H1 (cell line): ENCODE data around the gene CLP1.

Source experiments
- ASH2L ChIP-seq: fragments of 200-600, 300-600 bp; sonication (generic); IDR thresholded peaks from one replicate; pipeline ENCODE4 v1.7.1; 2017; ENCODE audit warnings: low read length
- CTCF ChIP-seq, 3 experiments: IDR thresholded peaks; 1 replicate in 2 of 3; 2 replicates in 1 of 3; pipeline versions ENCODE4 v1.5.1 to v1.6.1; 2011; ENCODE audit warnings: low read length in 3 of 3, mild to moderate bottlenecking in 3 of 3, inconsistent platforms in 2 of 3, low read depth in 1 of 3, moderate library complexity in 1 of 3; ENCODE audit not compliant: insufficient read depth in 1 of 3; ENCODE audit errors: control extremely low read depth in 1 of 3
- EP300 ChIP-seq, 2 experiments: IDR thresholded peaks; 1 replicate in 1 of 2; 2 replicates in 1 of 2; pipeline ENCODE4 v1.6.1; 2011 to 2012; ENCODE audit warnings: low read depth in 2 of 2, low read length in 2 of 2, mild to moderate bottlenecking in 2 of 2, borderline replicate concordance in 1 of 2, inconsistent platforms in 1 of 2, moderate library complexity in 1 of 2
- EZH2 ChIP-seq: fragments of 200-600 bp; sonication (generic); IDR thresholded peaks from 2 replicates; pipeline ENCODE4 v1.7.1; 2012; ENCODE audit warnings: low read depth, mild to moderate bottlenecking, moderate library complexity, low read length, inconsistent platforms; ENCODE audit not compliant: severe bottlenecking
- MAX ChIP-seq: IDR thresholded peaks from 2 replicates; pipeline ENCODE4 v1.6.1; 2012; ENCODE audit warnings: inconsistent platforms
- POLR2A ChIP-seq, 2 experiments: IDR thresholded peaks; 1 replicate in 1 of 2; 2 replicates in 1 of 2; pipeline ENCODE4 v1.6.1; 2011; ENCODE audit warnings: low read depth in 2 of 2, low read length in 2 of 2, mild to moderate bottlenecking in 2 of 2; ENCODE audit errors: control extremely low read depth in 1 of 2
- SUZ12 ChIP-seq: fragments of 200-600 bp; sonication (generic); IDR thresholded peaks from 2 replicates; pipeline ENCODE4 v1.6.1; 2012; ENCODE audit warnings: mild to moderate bottlenecking, inconsistent platforms, low read length, moderate library complexity, mixed read lengths
- TBP ChIP-seq: IDR thresholded peaks from 2 replicates; pipeline ENCODE4 v1.6.1; 2011; ENCODE audit warnings: low read depth, low read length, improper control_type of control experiment

- TF ChIP-seq MAX: no peak
- no peak for TF ChIP-seq CTCF (IDR thresholded peaks at IDR 0.05; ENCODE audit: control extremely low read depth in 1 of 3, insufficient read depth in 1 of 3, low read depth in 1 of 3, low read length in 3 of 3)
- no peak for TF ChIP-seq EZH2
- no peak for TF ChIP-seq TBP
- no peak for TF ChIP-seq EP300 (IDR thresholded peaks at IDR 0.05; ENCODE audit: borderline replicate concordance in 1 of 2, low read depth in 2 of 2, low read length in 2 of 2)
- TF ChIP-seq SUZ12: no peak
- TF ChIP-seq POLR2A (IDR thresholded peaks at IDR 0.05; ENCODE audit: control extremely low read depth in 1 of 2, low read depth in 2 of 2, low read length in 2 of 2): no peak
- no peak for TF ChIP-seq ASH2L
These were observed 430 bp downstream of the CLP1 start for GRCh38 chr11:57658023-57658361.
